ENCODE data around the gene DIS3L2.

Gene DIS3L2

GRCh38 chr2:231988179-231988866, 26.8 kb downstream of the DIS3L2 start:
- H3K9ac ChIP-seq (ENCODE audit: low read length) = no peak overlapping the region
- no peaks in the 10 kb centered on the region for H3K9me2 ChIP-seq (ENCODE audit: low read depth, low read length)
- no peak overlapping the region for H3K27ac ChIP-seq (ENCODE audit: low read depth, low read length, poor library complexity, severe bottlenecking)
- H3K4me3 ChIP-seq (ENCODE audit: low read depth, low read length, poor library complexity, severe bottlenecking) = no peak overlapping the region
- H3K4me1 ChIP-seq (ENCODE audit: insufficient read depth, low read length, severe bottlenecking) = no peaks in the 10 kb centered on the region
- TF ChIP-seq EZH2 (IDR thresholded peaks at IDR 0.05; ENCODE audit: borderline replicate concordance, low read length) (no peak), CTCF (IDR thresholded peaks at IDR 0.05; ENCODE audit: low read length) (no peak)
- no peak overlapping the region for H2AFZ ChIP-seq (ENCODE audit: low read length)
- H3K4me2 ChIP-seq (ENCODE audit: low read length) = no peak overlapping the region
- no peaks in the 10 kb centered on the region for H3K9me3 ChIP-seq (ENCODE audit: low read length)
- no peaks in the 10 kb centered on the region for H3F3A ChIP-seq (ENCODE audit: insufficient read depth, low read length)
- no peaks in the 10 kb centered on the region for H3K79me2 ChIP-seq (ENCODE audit: insufficient read depth, low read length)
- no peaks in the 10 kb centered on the region for H4K20me1 ChIP-seq (ENCODE audit: insufficient read depth, low read length)
- H3K36me3 ChIP-seq (ENCODE audit: insufficient read depth, low read length) = no peaks in the 10 kb centered on the region
- H3K27me3 ChIP-seq (ENCODE audit: insufficient read depth, low read length) = no peaks in the 10 kb centered on the region

GRCh38 chr2:231991664-231992063, 30.2 kb downstream of the DIS3L2 start:
- Histone ChIP-seq H3K9me3 (ENCODE audit: low read length) (no peaks in the 10 kb centered on the region), H3K79me2 (ENCODE audit: insufficient read depth, low read length) (no peaks in the 10 kb centered on the region)

GRCh38 chr2:231992888-231993287, 31.4 kb downstream of the DIS3L2 start:
- Histone ChIP-seq H4K20me1 (ENCODE audit: insufficient read depth, low read length) (no peaks in the 10 kb centered on the region), H3F3A (ENCODE audit: insufficient read depth, low read length) (no peaks in the 10 kb centered on the region), H3K9me3 (ENCODE audit: low read length) (no peaks in the 10 kb centered on the region), H3K36me3 (ENCODE audit: insufficient read depth, low read length) (no peaks in the 10 kb centered on the region), H3K9ac (ENCODE audit: low read length) (no peak overlapping the region), H3K27ac (ENCODE audit: low read depth, low read length, poor library complexity, severe bottlenecking) (no peak overlapping the region), H3K79me2 (ENCODE audit: insufficient read depth, low read length) (no peaks in the 10 kb centered on the region), H3K9me2 (ENCODE audit: low read depth, low read length) (no peaks in the 10 kb centered on the region), H3K4me2 (ENCODE audit: low read length) (no peak overlapping the region), H3K4me1 (ENCODE audit: insufficient read depth, low read length, severe bottlenecking) (no peaks in the 10 kb centered on the region), H2AFZ (ENCODE audit: low read length) (no peak overlapping the region), H3K4me3 (ENCODE audit: low read depth, low read length, poor library complexity, severe bottlenecking) (no peak overlapping the region), H3K27me3 (ENCODE audit: insufficient read depth, low read length) (no peaks in the 10 kb centered on the region)
- no peak for TF ChIP-seq EZH2 (IDR thresholded peaks at IDR 0.05; ENCODE audit: borderline replicate concordance, low read length)
- no peak for TF ChIP-seq CTCF (IDR thresholded peaks at IDR 0.05; ENCODE audit: low read length)

More at GRCh38 chr2:231991664-231992063, 30.2 kb downstream of the DIS3L2 start:
- Histone ChIP-seq H3K4me1 (ENCODE audit: insufficient read depth, low read length, severe bottlenecking) (no peaks in the 10 kb centered on the region), H3K36me3 (ENCODE audit: insufficient read depth, low read length) (no peaks in the 10 kb centered on the region), H3K27ac (ENCODE audit: low read depth, low read length, poor library complexity, severe bottlenecking) (no peak overlapping the region), H3K4me2 (ENCODE audit: low read length) (no peak overlapping the region), H3K9me2 (ENCODE audit: low read depth, low read length) (no peaks in the 10 kb centered on the region), H4K20me1 (ENCODE audit: insufficient read depth, low read length) (no peaks in the 10 kb centered on the region), H3F3A (ENCODE audit: insufficient read depth, low read length) (no peaks in the 10 kb centered on the region), H3K27me3 (ENCODE audit: insufficient read depth, low read length) (no peaks in the 10 kb centered on the region), H3K4me3 (ENCODE audit: low read depth, low read length, poor library complexity, severe bottlenecking) (no peak overlapping the region), H2AFZ (ENCODE audit: low read length) (no peak overlapping the region), H3K9ac (ENCODE audit: low read length) (no peak overlapping the region)
- TF ChIP-seq EZH2 (IDR thresholded peaks at IDR 0.05; ENCODE audit: borderline replicate concordance, low read length) (no peak), CTCF (IDR thresholded peaks at IDR 0.05; ENCODE audit: low read length) (no peak)

Data from OCI-LY1 (cell line).